Esophagus muscularis mucosa (tissue), 4 donors: ENCODE data around the gene SLC39A3. TPM values are rescaled to one million over a fixed set of nuclear protein-coding genes. Genes with fewer than 3 reads are reported as not detected.

Experiments used
- DNase-seq: peaks from one replicate; pipeline ENCODE4 v3.0.0-alpha.2; 2017; ENCODE audit errors: extremely low spot score
- H3K27ac ChIP-seq, 4 donors: fragments of 200-600 bp; sonication (generic); replicated peaks in 1 of 4; 1 replicate in 3 of 4; 2 replicates in 1 of 4; pipeline ENCODE4 v1.5.1; 2016 to 2019; ENCODE audit warnings: mild to moderate bottlenecking in 1 of 4
- H3K27me3 ChIP-seq, 4 donors: fragments of 200-600 bp; sonication (generic); one replicate each; pipeline versions ENCODE4 v1.5.1 to v1.6.0; 2016 to 2019
- H3K36me3 ChIP-seq, 4 donors: fragments of 200-600 bp; sonication (generic); one replicate each; pipeline ENCODE4 v1.5.1; 2016 to 2019
- H3K4me1 ChIP-seq, 4 donors: fragments of 200-600 bp; sonication (generic); one replicate each; pipeline ENCODE4 v1.5.1; 2016 to 2019
- H3K4me3 ChIP-seq, 4 donors: fragments of 200-600 bp; sonication (generic); 1 replicate in 2 of 4; 2 replicates in 2 of 4; pipeline ENCODE4 v1.5.1; 2016 to 2019; ENCODE audit warnings: mild to moderate bottlenecking in 4 of 4, moderate library complexity in 1 of 4
- H3K9me3 ChIP-seq, 4 donors: fragments of 200-600 bp; sonication (generic); 1 replicate in 3 of 4; 2 replicates in 1 of 4; pipeline ENCODE4 v1.5.1; 2016 to 2019
- CTCF ChIP-seq, 3 experiments: fragments of 200-600 bp in 2 of 3; fragments of 450-650 bp in 1 of 3; sonication (generic) in 2 of 3; IDR thresholded peaks; one replicate each; pipeline ENCODE4 v1.5.1; 2017 to 2019; ENCODE audit warnings: antibody characterized with exemption in 3 of 3, mild to moderate bottlenecking in 2 of 3, moderate library complexity in 1 of 3
- EP300 ChIP-seq: sonication (generic); formaldehyde crosslinking; IDR thresholded peaks from one replicate; pipeline ENCODE4 v1.6.1; 2017; ENCODE audit warnings: antibody characterized with exemption
- POLR2A ChIP-seq: fragments of 450-650 bp; IDR thresholded peaks from one replicate; pipeline ENCODE4 v1.6.1; 2017; ENCODE audit warnings: antibody characterized with exemption, moderate library complexity, mild to moderate bottlenecking, low read depth
- POLR2AphosphoS5 ChIP-seq, 2 donors: sonication (generic); formaldehyde crosslinking; IDR thresholded peaks; one replicate each; pipeline ENCODE4 v1.6.1; 2017; ENCODE audit warnings: antibody characterized with exemption in 2 of 2
- WGBS: methylation state at CpG from one replicate; pipeline ENCODE4 v1.1.5; 2018; 5-methylcytosine and 5-hydroxymethylcytosine counted together
- intact Hi-C: fragments of 100-400 bp; cut with DNase I; formaldehyde crosslinking; loops from one replicate; pipeline ENCODE4 v1.15.1; 2023
- total RNA-seq, 4 donors: library from RNA; depleted of rRNA; stranded (reverse); fragments of >200 nt; gene quantifications; one replicate each; pipeline versions ENCODE4 v1.1.0 to v1.2.1, GENCODE V29; 2016

SLC39A3 gene
- total RNA-seq, 4 donors from 2014 or later = 31.6 to 36.9 (median 33.8) TPM

- no peak for TF ChIP-seq CTCF (IDR thresholded peaks at IDR 0.05)
- no peak for TF ChIP-seq EP300
- TF ChIP-seq POLR2A = no peak
- TF ChIP-seq POLR2AphosphoS5 (IDR thresholded peaks at IDR 0.05) = no peak
- Histone ChIP-seq H3K4me3 (no peak overlapping the region), H3K36me3 (peaks cover 62 to 92% (median 91%) of the 10 kb centered on the region in 4 donors), H3K27ac (no peak overlapping the region), H3K9me3 (no peaks in the 10 kb centered on the region), H3K27me3 (no peaks in the 10 kb centered on the region), H3K4me1 (peaks cover 11 to 20% (median 14%) of the 10 kb centered on the region in 4 donors)
- intact Hi-C loops = no loop called here
- WGBS = 94% methylated on average over 20 of the region's 21 CpGs
- no peak for DNase-seq
Observed at GRCh38 chr19:2764945-2765344, 25.1 kb upstream of the SLC39A3 start.

- H3K4me3 ChIP-seq = no peak overlapping the region
- H3K4me1 ChIP-seq = peaks cover 0 to 9% (median 3%) of the 10 kb centered on the region in 4 donors
- no peaks in the 10 kb centered on the region for H3K27me3 ChIP-seq
- 91% methylated on average over 10 of the region's 12 CpGs for WGBS
- TF ChIP-seq POLR2AphosphoS5 (IDR thresholded peaks at IDR 0.05) (no peak), POLR2A (no peak), CTCF (IDR thresholded peaks at IDR 0.05) (no peak)
- DNase-seq = no peak
- intact Hi-C loops = no loop called here
- no peaks in the 10 kb centered on the region for H3K9me3 ChIP-seq
- H3K36me3 ChIP-seq = peaks cover 64 to 100% (median 98%) of the 10 kb centered on the region in 4 donors
- H3K27ac ChIP-seq = no peak overlapping the region
Observed at GRCh38 chr19:2763687-2764086, 23.9 kb upstream of the SLC39A3 start.

- 95% methylated on average over 8 of the region's 23 CpGs for WGBS
- DNase-seq = no peak
- intact Hi-C loops = no loop called here
- Histone ChIP-seq H3K27ac (no peak overlapping the region), H3K4me3 (no peak overlapping the region), H3K9me3 (no peaks in the 10 kb centered on the region), H3K4me1 (peaks cover 0 to 1% (median 0%) of the 10 kb centered on the region in 4 donors), H3K27me3 (no peaks in the 10 kb centered on the region), H3K36me3 (peaks cover 64 to 100% (median 96%) of the 10 kb centered on the region in 4 donors)
- no peak for TF ChIP-seq POLR2AphosphoS5 (IDR thresholded peaks at IDR 0.05)
Observed at GRCh38 chr19:2762783-2763496, 23.1 kb upstream of the SLC39A3 start.

- no peak overlapping the region for H3K27ac ChIP-seq
- intact Hi-C loops = no loop called here
- TF ChIP-seq POLR2A (no peak), EP300 (no peak), CTCF (IDR thresholded peaks at IDR 0.05) (no peak), POLR2AphosphoS5 (IDR thresholded peaks at IDR 0.05) (no peak)
- 93% methylated on average over 24 of the region's 43 CpGs for WGBS
- DNase-seq = no peak
- no peaks in the 10 kb centered on the region for H3K27me3 ChIP-seq
- H3K4me3 ChIP-seq = no peak overlapping the region
- peaks cover 60 to 100% (median 96%) of the 10 kb centered on the region in 4 donors for H3K36me3 ChIP-seq
- H3K4me1 ChIP-seq = no peaks in the 10 kb centered on the region
- no peaks in the 10 kb centered on the region for H3K9me3 ChIP-seq
Observed at GRCh38 chr19:2761876-2762782, 22.3 kb upstream of the SLC39A3 start.

DNA sequence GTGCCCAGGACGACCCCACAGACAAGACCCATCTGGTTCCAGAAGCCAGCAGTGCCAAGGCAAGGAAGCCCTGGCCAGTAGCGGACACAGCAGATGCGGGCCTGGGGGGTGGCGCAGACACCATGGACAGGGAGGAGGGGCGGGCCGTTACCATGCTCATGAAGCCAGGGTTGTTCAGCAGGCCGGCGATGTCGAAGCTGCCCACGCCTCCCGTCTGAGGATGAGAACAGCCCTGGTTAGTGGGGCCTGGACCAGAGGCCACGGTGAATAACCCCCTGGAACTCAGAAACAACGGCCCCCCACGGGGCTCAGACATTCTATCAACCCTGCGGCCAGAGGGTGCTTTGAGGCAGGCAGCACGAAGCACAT lies 21.5 kb upstream of the SLC39A3 start:
- intact Hi-C loops = no loop called here
- WGBS = 85% methylated on average over 15 of the region's 16 CpGs
- no peak overlapping the region for H3K4me3 ChIP-seq

More for the DNA sequence above, 21.5 kb upstream of the SLC39A3 start:
- Histone ChIP-seq H3K9me3 (no peaks in the 10 kb centered on the region), H3K27ac (no peak overlapping the region), H3K4me1 (no peaks in the 10 kb centered on the region), H3K27me3 (no peaks in the 10 kb centered on the region), H3K36me3 (peaks cover 60 to 100% (median 96%) of the 10 kb centered on the region in 4 donors)
- TF ChIP-seq EP300 (no peak), CTCF (IDR thresholded peaks at IDR 0.05) (no peak), POLR2A (no peak), POLR2AphosphoS5 (IDR thresholded peaks at IDR 0.05) (no peak)
- no peak for DNase-seq
